Mesendoderm (in vitro differentiated cells): ENCODE measurements around the gene ZNF771.

Experiments
- DNase-seq: peaks from one replicate; pipeline ENCODE4 v3.0.0; 2013
- H2AK5ac ChIP-seq: 2 replicates; pipeline ENCODE4 v1.6.1; 2013; ENCODE audit warnings: low read length, inconsistent platforms
- H2BK120ac ChIP-seq: 2 replicates; pipeline ENCODE4 v1.6.1; 2013; ENCODE audit warnings: low read depth, mild to moderate bottlenecking, low read length, moderate library complexity, mixed read lengths
- H2BK15ac ChIP-seq: replicated peaks from 2 replicates; pipeline ENCODE4 v1.6.1; 2013; ENCODE audit warnings: low read depth, mild to moderate bottlenecking, moderate library complexity
- H2BK5ac ChIP-seq: 2 replicates; pipeline ENCODE4 v1.6.1; 2013; ENCODE audit warnings: low read length, inconsistent platforms
- H3K18ac ChIP-seq: 2 replicates; pipeline ENCODE4 v1.6.1; 2013; ENCODE audit warnings: mild to moderate bottlenecking, low read length, mixed read lengths
- H3K23ac ChIP-seq: one replicate; pipeline ENCODE4 v1.6.1; 2013; ENCODE audit warnings: low read length
- H3K27ac ChIP-seq: 2 replicates; pipeline ENCODE4 v1.5.1; 2013; ENCODE audit warnings: low read depth, mild to moderate bottlenecking, inconsistent platforms, low read length, moderate library complexity
- H3K27me3 ChIP-seq: 2 replicates; pipeline ENCODE4 v1.6.1; 2013; ENCODE audit warnings: low read length, control low read depth, mild to moderate bottlenecking, inconsistent platforms; ENCODE audit not compliant: insufficient read depth, poor library complexity
- H3K36me3 ChIP-seq: 2 replicates; pipeline ENCODE4 v1.6.1; 2013; ENCODE audit warnings: low read length, inconsistent platforms; ENCODE audit not compliant: control insufficient read depth, insufficient read depth
- H3K4ac ChIP-seq: one replicate; pipeline ENCODE4 v1.6.1; 2013; ENCODE audit warnings: low read depth, mild to moderate bottlenecking, low read length, moderate library complexity
- H3K4me1 ChIP-seq: 2 replicates; pipeline ENCODE4 v1.6.1; 2013; ENCODE audit warnings: low read depth, low read length, inconsistent platforms; ENCODE audit not compliant: control insufficient read depth
- H3K4me2 ChIP-seq: 2 replicates; pipeline ENCODE4 v1.6.1; 2013; ENCODE audit warnings: low read length
- H3K4me3 ChIP-seq: 2 replicates; pipeline ENCODE4 v1.5.1; 2013; ENCODE audit warnings: mild to moderate bottlenecking, low read length
- H3K56ac ChIP-seq: one replicate; pipeline ENCODE4 v1.6.1; 2013; ENCODE audit warnings: low read length
- H3K79me1 ChIP-seq: 2 replicates; pipeline ENCODE4 v1.6.1; 2013; ENCODE audit warnings: low read length, inconsistent platforms
- H3K79me2 ChIP-seq: 2 replicates; pipeline ENCODE4 v1.6.1; 2013; ENCODE audit warnings: mild to moderate bottlenecking, low read length; ENCODE audit not compliant: control insufficient read depth, insufficient read depth
- H3K9ac ChIP-seq: 2 replicates; pipeline ENCODE4 v1.6.1; 2013; ENCODE audit warnings: low read length, inconsistent platforms
- H4K5ac ChIP-seq: one replicate; pipeline ENCODE4 v1.6.1; 2013; ENCODE audit warnings: low read length
- H4K8ac ChIP-seq: one replicate; pipeline ENCODE4 v1.6.1; 2013; ENCODE audit warnings: low read depth, mild to moderate bottlenecking, control low read depth, low read length, moderate library complexity
- WGBS: extraction: QIAGEN DNeasy Blood & Tissue Kit; methylation state at CpG from one replicate; pipeline ENCODE4 v1.1.7; 2013; ENCODE audit warnings: low lambda C conversion rate, missing lambda C conversion rate; ENCODE audit not compliant: insufficient coverage; ENCODE audit errors: extremely low coverage; 5-methylcytosine and 5-hydroxymethylcytosine counted together

ZNF771 gene

GRCh38 chr16:30409125-30410060 is 2.0 kb downstream of the ZNF771 start:
- Histone ChIP-seq H3K4me3 (no peak overlapping the region), H3K36me3 (peaks cover 7% of the 10 kb centered on the region)

GRCh38 chr16:30413112-30413806 is 5.9 kb downstream of the ZNF771 start:
- Histone ChIP-seq H3K4me3 (no peak overlapping the region), H2BK120ac (no peak overlapping the region), H3K79me1 (peaks cover 6% of the 10 kb centered on the region), H3K27me3 (no peaks in the 10 kb centered on the region), H3K23ac (no peak overlapping the region), H3K4ac (no peak overlapping the region), H2BK5ac (no peak overlapping the region), H3K79me2 (no peaks in the 10 kb centered on the region), H3K4me2 (no peak overlapping the region), H3K27ac (no peak overlapping the region), H3K36me3 (peaks cover 7% of the 10 kb centered on the region), H2AK5ac (no peak overlapping the region), H2BK15ac (no peak overlapping the region), H3K9ac (no peak overlapping the region), H3K4me1 (peaks cover under 1% of the 10 kb centered on the region), H4K8ac (no peak overlapping the region), H4K5ac (no peak overlapping the region), H3K56ac (no peak overlapping the region), H3K18ac (no peak overlapping the region)
- no peak for DNase-seq
- 100% methylated on average over 1 of the region's 6 CpGs for WGBS

More at GRCh38 chr16:30409125-30410060, 2.0 kb downstream of the ZNF771 start:
- Histone ChIP-seq H4K8ac (no peak overlapping the region), H2BK15ac (no peak overlapping the region), H3K27ac (no peak overlapping the region), H2BK5ac (no peak overlapping the region), H3K56ac (peak overlapping the region; percentile 65), H3K79me1 (peaks cover 9% of the 10 kb centered on the region), H4K5ac (no peak overlapping the region), H3K27me3 (no peaks in the 10 kb centered on the region), H3K23ac (no peak overlapping the region), H3K79me2 (no peaks in the 10 kb centered on the region), H3K4ac (no peak overlapping the region), H2AK5ac (no peak overlapping the region), H3K9ac (peak overlapping the region; percentile 51), H3K4me2 (no peak overlapping the region), H2BK120ac (no peak overlapping the region), H3K18ac (no peak overlapping the region), H3K4me1 (peaks cover 7% of the 10 kb centered on the region)
- WGBS = no CpG with 5 or more reads among the region's 15 CpGs
- DNase-seq = peak; percentile 93

GRCh38 chr16:30414159-30414558 is 6.8 kb downstream of the ZNF771 start:
- Histone ChIP-seq H3K36me3 (peaks cover 7% of the 10 kb centered on the region), H3K4me3 (no peak overlapping the region), H3K79me1 (peaks cover 4% of the 10 kb centered on the region), H2BK120ac (no peak overlapping the region), H4K8ac (no peak overlapping the region), H2AK5ac (no peak overlapping the region), H3K4ac (no peak overlapping the region), H3K4me1 (no peaks in the 10 kb centered on the region), H2BK5ac (no peak overlapping the region), H3K79me2 (no peaks in the 10 kb centered on the region), H3K27me3 (no peaks in the 10 kb centered on the region), H3K4me2 (no peak overlapping the region), H3K23ac (no peak overlapping the region), H3K56ac (no peak overlapping the region), H3K27ac (no peak overlapping the region), H4K5ac (no peak overlapping the region), H3K9ac (no peak overlapping the region), H3K18ac (no peak overlapping the region), H2BK15ac (no peak overlapping the region)
- no peak for DNase-seq
- no CpG with 5 or more reads among the region's 5 CpGs for WGBS

GRCh38 chr16:30416047-30416603 is 8.7 kb downstream of the ZNF771 start:
- WGBS = no CpG with 5 or more reads among the region's 4 CpGs
- peaks cover 6% of the 10 kb centered on the region for H3K36me3 ChIP-seq
- H3K27me3 ChIP-seq = no peaks in the 10 kb centered on the region

GRCh38 chr16:30416624-30417528 is 9.5 kb downstream of the ZNF771 start:
- H3K56ac ChIP-seq = peak overlapping the region; percentile 89
- no peak overlapping the region for H3K4ac ChIP-seq
- no peaks in the 10 kb centered on the region for H3K79me2 ChIP-seq
- peak overlapping the region; percentile 33 for H3K18ac ChIP-seq
- H4K8ac ChIP-seq = no peak overlapping the region
- H3K4me1 ChIP-seq = no peaks in the 10 kb centered on the region
- no peaks in the 10 kb centered on the region for H3K79me1 ChIP-seq
- no peak overlapping the region for H3K23ac ChIP-seq
- no peaks in the 10 kb centered on the region for H3K27me3 ChIP-seq
- no peak overlapping the region for H2BK15ac ChIP-seq
- H3K4me3 ChIP-seq = no peak overlapping the region
- H3K36me3 ChIP-seq = peaks cover 2% of the 10 kb centered on the region
- H3K9ac ChIP-seq = peak overlapping the region; percentile 82
- no peak overlapping the region for H3K27ac ChIP-seq
- DNase-seq = peak; percentile 26
- no peak overlapping the region for H2BK120ac ChIP-seq
- H2BK5ac ChIP-seq = no peak overlapping the region
- peak overlapping the region; percentile 78 for H3K4me2 ChIP-seq
- no peak overlapping the region for H4K5ac ChIP-seq
- H2AK5ac ChIP-seq = no peak overlapping the region
- WGBS = no CpG with 5 or more reads among the region's 18 CpGs

More at GRCh38 chr16:30416047-30416603, 8.7 kb downstream of the ZNF771 start:
- Histone ChIP-seq H4K8ac (no peak overlapping the region), H3K23ac (no peak overlapping the region), H3K56ac (no peak overlapping the region), H2AK5ac (no peak overlapping the region), H2BK120ac (no peak overlapping the region), H3K4me2 (no peak overlapping the region), H3K79me1 (peaks cover 1% of the 10 kb centered on the region), H3K4me1 (no peaks in the 10 kb centered on the region), H3K4me3 (no peak overlapping the region), H3K18ac (no peak overlapping the region), H2BK5ac (no peak overlapping the region), H2BK15ac (no peak overlapping the region), H3K79me2 (no peaks in the 10 kb centered on the region), H4K5ac (no peak overlapping the region), H3K4ac (no peak overlapping the region), H3K27ac (no peak overlapping the region), H3K9ac (no peak overlapping the region)
- peak; percentile 25 for DNase-seq
